Measurements from ENCODE around the gene SEPTIN10. TPM values are rescaled to one million over a fixed set of nuclear protein-coding genes. Genes with fewer than 3 reads are reported as not detected.

Gene SEPTIN10
- total RNA-seq, 2 donors from 2014 or later, result 44.9 to 46.5 TPM

DNA sequence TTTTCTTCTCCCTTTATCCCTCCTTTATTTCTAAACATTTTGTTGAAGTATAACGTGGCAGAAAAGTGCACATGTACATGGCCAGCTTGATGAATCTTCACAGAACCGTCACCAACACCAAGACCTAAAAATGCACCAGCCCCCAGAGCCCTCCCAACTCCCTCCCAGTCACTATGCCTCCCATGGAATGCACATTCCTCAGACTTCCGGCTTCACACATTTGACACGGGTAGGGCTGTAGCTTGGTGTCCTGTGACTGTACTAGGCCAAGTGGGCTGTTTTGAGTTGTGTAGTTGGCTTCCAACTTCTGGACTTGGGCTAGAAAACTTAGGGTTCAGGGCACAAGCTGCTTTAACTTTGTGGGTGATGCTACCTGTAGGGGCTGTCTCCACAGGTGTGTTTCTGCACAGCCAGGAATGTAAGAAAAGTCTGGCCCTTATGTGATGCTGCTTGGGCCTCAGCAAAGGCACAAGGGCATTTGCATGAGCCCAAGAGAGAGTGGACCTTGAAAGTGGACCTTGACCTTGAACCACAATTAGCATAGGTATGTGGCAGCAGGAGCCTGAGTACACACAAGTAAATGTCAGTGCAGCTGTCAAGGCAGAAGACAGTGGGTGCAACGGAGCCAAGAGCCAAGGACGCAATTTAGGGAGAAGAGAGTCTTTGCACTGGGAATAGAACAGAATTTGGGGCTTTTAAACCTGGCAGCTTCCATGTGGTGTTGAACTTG lies 78.4 kb downstream of the SEPTIN10 start:
- Histone ChIP-seq H3K4me1 (peaks cover 9% of the 10 kb centered on the region), H3K4me3 (no peak overlapping the region), H3K27ac (no peak overlapping the region), H3K36me3 (replicated peaks in 1 of 2; ENCODE audit: insufficient read depth in 1 of 2, low read depth in 2 of 2) (no peaks in the 10 kb centered on the region), H3K9me3 (no peaks in the 10 kb centered on the region), H3K27me3 (no peaks in the 10 kb centered on the region)
- intact Hi-C loops (cut with DNase I), result no loop called here
- no peak for TF ChIP-seq POLR2A (IDR thresholded peaks at IDR 0.05)
- TF ChIP-seq, protein P1, sequence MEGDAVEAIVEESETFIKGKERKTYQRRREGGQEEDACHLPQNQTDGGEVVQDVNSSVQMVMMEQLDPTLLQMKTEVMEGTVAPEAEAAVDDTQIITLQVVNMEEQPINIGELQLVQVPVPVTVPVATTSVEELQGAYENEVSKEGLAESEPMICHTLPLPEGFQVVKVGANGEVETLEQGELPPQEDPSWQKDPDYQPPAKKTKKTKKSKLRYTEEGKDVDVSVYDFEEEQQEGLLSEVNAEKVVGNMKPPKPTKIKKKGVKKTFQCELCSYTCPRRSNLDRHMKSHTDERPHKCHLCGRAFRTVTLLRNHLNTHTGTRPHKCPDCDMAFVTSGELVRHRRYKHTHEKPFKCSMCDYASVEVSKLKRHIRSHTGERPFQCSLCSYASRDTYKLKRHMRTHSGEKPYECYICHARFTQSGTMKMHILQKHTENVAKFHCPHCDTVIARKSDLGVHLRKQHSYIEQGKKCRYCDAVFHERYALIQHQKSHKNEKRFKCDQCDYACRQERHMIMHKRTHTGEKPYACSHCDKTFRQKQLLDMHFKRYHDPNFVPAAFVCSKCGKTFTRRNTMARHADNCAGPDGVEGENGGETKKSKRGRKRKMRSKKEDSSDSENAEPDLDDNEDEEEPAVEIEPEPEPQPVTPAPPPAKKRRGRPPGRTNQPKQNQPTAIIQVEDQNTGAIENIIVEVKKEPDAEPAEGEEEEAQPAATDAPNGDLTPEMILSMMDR (IDR thresholded peaks at IDR 0.05), result no peak
- no peak for ATAC-seq
- WGBS, 2 donors, result 51 to 70% methylated on average over 6 of the region's 6 CpGs
- DNase-seq, result no peak

DNA sequence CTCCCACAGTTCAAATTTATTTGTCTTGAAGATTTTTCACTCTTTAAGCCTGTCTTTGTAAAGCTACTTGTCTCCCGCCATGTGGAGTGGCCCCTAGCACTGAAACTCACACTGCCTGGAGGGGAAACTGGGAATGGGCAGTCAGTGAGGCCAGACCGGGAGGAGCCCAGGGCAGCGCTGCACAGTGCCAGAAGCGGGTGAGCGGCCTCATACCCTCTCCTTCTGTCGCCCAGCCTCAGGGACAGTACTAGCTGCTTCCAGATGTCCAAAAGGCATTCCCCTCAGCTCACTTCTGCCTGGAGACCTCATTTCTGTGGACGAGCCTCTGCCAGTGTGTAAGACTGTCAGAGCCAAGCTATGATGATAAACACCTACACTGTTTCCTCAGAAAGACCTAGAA lies 79.9 kb downstream of the SEPTIN10 start:
- Histone ChIP-seq H3K4me1 (peaks cover 9% of the 10 kb centered on the region), H3K4me3 (no peak overlapping the region), H3K9me3 (no peaks in the 10 kb centered on the region), H3K27me3 (no peaks in the 10 kb centered on the region), H3K36me3 (replicated peaks in 1 of 2; ENCODE audit: insufficient read depth in 1 of 2, low read depth in 2 of 2) (no peaks in the 10 kb centered on the region), H3K27ac (no peak overlapping the region)
- WGBS, 2 donors, result 91% methylated on average over 7 of the region's 7 CpGs
- no peak for DNase-seq
- TF ChIP-seq, protein P1 (IDR thresholded peaks at IDR 0.05), result no peak
- no peak for TF ChIP-seq POLR2A (IDR thresholded peaks at IDR 0.05)
- no peak for ATAC-seq
- intact Hi-C loops (cut with DNase I), result no loop called here

DNA sequence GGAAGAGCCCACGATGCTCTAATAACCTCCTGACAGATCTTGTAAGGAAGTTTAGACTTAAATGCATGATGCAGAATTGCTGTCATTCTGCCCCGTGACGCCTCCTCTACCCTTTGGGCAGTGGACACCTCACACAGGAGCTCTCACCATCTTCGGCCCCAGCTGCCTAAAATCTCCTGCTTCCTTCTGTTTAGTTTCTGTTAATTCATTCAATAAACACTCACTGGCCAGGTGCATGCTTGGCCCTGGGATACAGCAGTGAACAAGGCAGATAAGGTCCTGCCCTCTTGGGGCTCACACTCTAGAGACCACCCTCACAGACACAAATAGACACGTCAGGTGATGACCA lies 81.1 kb downstream of the SEPTIN10 start:
- Histone ChIP-seq H3K4me3 (no peak overlapping the region), H3K36me3 (replicated peaks in 1 of 2; ENCODE audit: insufficient read depth in 1 of 2, low read depth in 2 of 2) (no peaks in the 10 kb centered on the region), H3K27ac (no peak overlapping the region), H3K9me3 (no peaks in the 10 kb centered on the region), H3K27me3 (no peaks in the 10 kb centered on the region), H3K4me1 (peaks cover 9% of the 10 kb centered on the region)
- intact Hi-C loops (cut with DNase I), result no loop called here
- DNase-seq (no peak), ATAC-seq (no peak)
- TF ChIP-seq, protein P1 (IDR thresholded peaks at IDR 0.05), result no peak
- TF ChIP-seq POLR2A (IDR thresholded peaks at IDR 0.05), result no peak
- 81 to 87% methylated on average over 5 of the region's 5 CpGs for WGBS, 2 donors

DNA sequence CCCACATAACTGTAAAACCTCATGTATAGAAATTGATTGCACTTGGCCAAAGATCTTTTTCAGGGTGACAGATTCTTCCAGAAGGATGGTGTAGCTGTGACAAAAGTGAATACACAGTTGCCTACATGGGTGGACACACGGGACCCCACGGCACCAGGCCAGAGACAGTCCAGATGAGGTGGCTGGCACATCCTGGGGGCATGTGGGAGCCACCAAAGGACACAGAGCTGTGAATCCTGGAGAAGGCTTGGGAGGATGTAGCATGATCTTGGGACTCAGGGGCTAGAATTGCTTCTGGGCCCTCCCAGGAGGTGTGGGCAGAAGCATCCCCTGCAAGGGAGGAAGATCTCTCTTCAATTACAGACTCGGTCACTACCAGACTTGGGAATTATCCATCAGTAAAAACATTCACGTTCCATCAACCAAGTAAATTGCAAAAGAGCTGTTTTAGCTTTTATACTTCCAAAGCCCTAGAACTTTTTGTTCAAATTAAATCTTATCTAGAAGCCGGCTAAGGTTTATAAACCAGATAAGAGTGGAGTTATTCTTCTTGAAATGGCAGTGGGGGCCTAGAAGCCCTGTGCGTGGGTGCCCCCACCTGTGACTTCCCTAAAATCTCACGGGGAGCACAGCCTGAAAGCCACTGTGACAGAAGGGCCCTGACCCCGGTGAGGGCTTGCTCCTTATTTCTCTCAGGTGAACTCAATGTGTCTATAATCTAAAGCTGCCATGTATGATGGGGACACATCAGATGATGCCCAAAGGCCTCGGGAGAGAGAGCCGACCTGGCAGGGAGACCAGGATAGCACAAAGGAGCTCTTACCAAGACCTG lies 81.7 kb downstream of the SEPTIN10 start:
- Histone ChIP-seq H3K27ac (no peak overlapping the region), H3K4me1 (peaks cover 9% of the 10 kb centered on the region), H3K36me3 (replicated peaks in 1 of 2; ENCODE audit: insufficient read depth in 1 of 2, low read depth in 2 of 2) (no peaks in the 10 kb centered on the region), H3K27me3 (no peaks in the 10 kb centered on the region), H3K4me3 (no peak overlapping the region), H3K9me3 (no peaks in the 10 kb centered on the region)
- TF ChIP-seq POLR2A (IDR thresholded peaks at IDR 0.05), result no peak
- TF ChIP-seq, protein P1 (IDR thresholded peaks at IDR 0.05), result no peak
- ATAC-seq (no peak), DNase-seq (no peak)
- 82 to 88% methylated on average over 10 of the region's 10 CpGs for WGBS, 2 donors
- intact Hi-C loops (cut with DNase I), result no loop called here

All from body of pancreas (tissue), 4 donors.